Measurements from ENCODE around the gene PLXDC2. TPM values are rescaled to one million over a fixed set of nuclear protein-coding genes. Genes with fewer than 3 reads are reported as not detected.

PLXDC2 gene
- polyA plus RNA-seq, 1 of the 3 experiments (the other 2 are of a cell fraction), result 2.5 TPM

- CTCF ChIA-PET, result no interaction called here
- no peak overlapping the region for H3K4me3 ChIP-seq (ENCODE audit: low read depth in 2 of 2, low read length in 1 of 2)
- POLR2A ChIA-PET, result no interaction called here
- no peak overlapping the region for H2AFZ ChIP-seq (ENCODE audit: low read depth)
- no peak overlapping the region for H3K4me2 ChIP-seq
- no peaks in the 10 kb centered on the region for H3F3A ChIP-seq (replicated peaks; ENCODE audit: insufficient read depth)
- no peaks in the 10 kb centered on the region for H3K27me3 ChIP-seq (ENCODE audit: insufficient read depth)
- no peaks in the 10 kb centered on the region for H3K36me3 ChIP-seq (replicated peaks in 1 of 2; ENCODE audit: control insufficient read depth in 1 of 2, insufficient read depth in 2 of 2, low read length in 1 of 2)
- no peak overlapping the region for H3K27ac ChIP-seq (ENCODE audit: low read depth in 2 of 2, low read length in 1 of 2)
- no peak for DNase-seq
- H3K9me2 ChIP-seq, result no peaks in the 10 kb centered on the region
- H3K79me2 ChIP-seq (ENCODE audit: insufficient read depth), result no peaks in the 10 kb centered on the region
- H3K4me1 ChIP-seq (ENCODE audit: control insufficient read depth in 1 of 2, insufficient read depth in 2 of 2, low read depth in 1 of 2, low read length in 1 of 2), result no peaks in the 10 kb centered on the region
- H3K9me3 ChIP-seq, result no peaks in the 10 kb centered on the region
- no peak for TF ChIP-seq MAX (IDR thresholded peaks at IDR 0.05; ENCODE audit: low read depth)
- no peak for TF ChIP-seq SIN3A (IDR thresholded peaks at IDR 0.05; ENCODE audit: borderline replicate concordance, low read depth, low read length)
- no peak for TF ChIP-seq POLR2AphosphoS5 (IDR thresholded peaks at IDR 0.05; ENCODE audit: low read depth, low read length)
- no peak for TF ChIP-seq TEAD4 (IDR thresholded peaks at IDR 0.05; ENCODE audit: borderline replicate concordance, insufficient read depth)
- no peak for TF ChIP-seq PBX3 (IDR thresholded peaks at IDR 0.05)
- no peak for TF ChIP-seq MXI1 (IDR thresholded peaks at IDR 0.05; ENCODE audit: low read depth, low read length)
- no peak for TF ChIP-seq EP300 (IDR thresholded peaks at IDR 0.05; ENCODE audit: borderline replicate concordance in 1 of 2, low read depth in 1 of 2, low read length in 1 of 2)
- no peak for TF ChIP-seq USF2 (IDR thresholded peaks at IDR 0.05; ENCODE audit: borderline replicate concordance, low read depth, low read length)
- no peak for TF ChIP-seq ZBTB33 (IDR thresholded peaks at IDR 0.05; ENCODE audit: borderline replicate concordance, low read depth)
- TF ChIP-seq YY1 (IDR thresholded peaks at IDR 0.05; ENCODE audit: low read depth), result no peak
- TF ChIP-seq FOXJ3 (CRISPR knock-in tag; IDR thresholded peaks at IDR 0.05), result no peak
- no peak for TF ChIP-seq CTCF (IDR thresholded peaks at IDR 0.05)
- TF ChIP-seq JUND (IDR thresholded peaks at IDR 0.05), result no peak
- no peak for TF ChIP-seq TCF12 (IDR thresholded peaks at IDR 0.05)
- no peak for TF ChIP-seq NRF1 (IDR thresholded peaks at IDR 0.05; ENCODE audit: low read depth, low read length)
- no peaks in the 10 kb centered on the region for H4K20me1 ChIP-seq (ENCODE audit: insufficient read depth)
- H3K9ac ChIP-seq, result no peak overlapping the region
- WGBS (ENCODE audit: low lambda C conversion rate), result 71% methylated on average over 5 of the region's 5 CpGs
These were observed 299.7 kb downstream of the PLXDC2 start for GRCh38 chr10:20115894-20116293.

Measured in SK-N-SH (cell line).